Activated CD8-positive, alpha-beta memory T cell treated with anti-CD3 and anti-CD28 coated beads for 24 hours (primary cell): ENCODE data around the gene ESRRA.

Source experiments
- DNase-seq: peaks from one replicate; pipeline ENCODE4 v3.0.0-alpha.2; 2020

The ESRRA gene

DNA sequence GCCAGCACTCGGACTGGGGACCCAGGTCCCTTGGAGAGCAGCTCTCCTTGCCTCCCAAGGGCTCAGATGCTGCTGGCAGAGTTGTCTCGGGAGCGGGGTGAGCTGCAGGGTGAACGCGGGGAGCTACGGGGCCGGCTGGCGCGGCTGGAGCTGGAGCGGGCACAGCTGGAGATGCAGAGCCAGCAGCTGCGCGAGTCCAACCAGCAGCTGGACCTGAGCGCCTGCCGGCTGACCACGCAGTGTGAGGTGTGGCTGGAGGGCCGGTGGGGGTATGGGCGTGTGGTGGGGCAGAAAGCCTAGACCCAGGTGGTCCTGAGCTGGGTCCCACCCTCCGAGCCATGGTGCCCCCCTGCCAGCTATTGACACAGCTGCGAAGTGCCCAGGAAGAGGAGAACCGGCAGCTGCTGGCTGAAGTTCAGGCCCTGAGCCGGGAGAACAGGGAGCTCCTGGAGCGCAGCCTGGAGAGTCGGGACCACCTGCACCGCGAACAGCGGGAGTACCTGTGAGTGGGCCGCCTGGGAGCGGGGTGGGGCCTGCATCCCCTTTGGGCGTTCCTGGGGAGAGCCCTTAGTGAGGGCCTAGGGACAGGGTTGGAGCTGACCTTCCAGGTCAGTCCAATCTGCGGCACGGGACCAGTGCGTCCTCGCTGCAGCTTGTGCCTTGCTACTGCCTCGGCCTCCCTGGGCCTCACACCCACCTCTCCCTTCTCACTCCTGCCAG, 47.8 kb downstream of the ESRRA start:
- no peak for DNase-seq

DNA sequence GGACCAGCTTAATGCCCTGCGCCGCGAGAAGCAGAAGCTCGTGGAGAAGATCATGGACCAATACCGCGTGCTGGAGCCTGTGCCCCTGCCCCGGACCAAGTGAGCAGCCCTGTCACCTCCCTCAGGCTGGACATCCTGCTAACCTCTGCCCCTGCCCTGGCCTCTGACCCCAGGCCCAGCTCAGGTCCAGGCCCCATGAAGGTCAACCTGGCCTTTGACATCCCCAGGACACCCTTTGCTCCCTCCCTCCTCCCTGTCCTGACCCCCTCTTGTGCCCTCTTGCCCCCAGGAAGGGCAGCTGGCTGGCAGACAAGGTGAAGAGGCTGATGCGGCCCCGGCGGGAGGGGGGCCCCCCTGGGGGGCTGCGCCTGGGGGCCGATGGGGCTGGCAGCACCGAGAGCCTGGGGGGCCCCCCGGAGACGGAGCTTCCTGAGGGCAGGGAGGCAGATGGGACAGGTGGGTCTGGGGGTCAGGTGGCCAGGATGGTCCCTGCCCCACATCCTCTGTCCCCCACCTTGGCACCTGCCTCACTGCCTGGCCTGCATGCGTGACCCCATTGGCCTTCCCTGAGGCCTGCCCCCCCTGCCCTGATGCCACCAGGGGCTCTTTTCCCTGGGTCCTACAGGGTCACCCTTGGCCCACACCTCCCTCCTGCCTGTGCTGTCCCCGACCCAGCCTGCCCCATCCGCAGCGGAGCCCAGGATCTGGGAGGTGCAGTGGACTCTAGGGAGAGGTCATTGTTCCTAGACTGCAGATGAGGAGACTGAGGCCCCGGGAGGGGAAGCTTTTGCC, 48.6 kb downstream of the ESRRA start:
- no peak for DNase-seq

DNA sequence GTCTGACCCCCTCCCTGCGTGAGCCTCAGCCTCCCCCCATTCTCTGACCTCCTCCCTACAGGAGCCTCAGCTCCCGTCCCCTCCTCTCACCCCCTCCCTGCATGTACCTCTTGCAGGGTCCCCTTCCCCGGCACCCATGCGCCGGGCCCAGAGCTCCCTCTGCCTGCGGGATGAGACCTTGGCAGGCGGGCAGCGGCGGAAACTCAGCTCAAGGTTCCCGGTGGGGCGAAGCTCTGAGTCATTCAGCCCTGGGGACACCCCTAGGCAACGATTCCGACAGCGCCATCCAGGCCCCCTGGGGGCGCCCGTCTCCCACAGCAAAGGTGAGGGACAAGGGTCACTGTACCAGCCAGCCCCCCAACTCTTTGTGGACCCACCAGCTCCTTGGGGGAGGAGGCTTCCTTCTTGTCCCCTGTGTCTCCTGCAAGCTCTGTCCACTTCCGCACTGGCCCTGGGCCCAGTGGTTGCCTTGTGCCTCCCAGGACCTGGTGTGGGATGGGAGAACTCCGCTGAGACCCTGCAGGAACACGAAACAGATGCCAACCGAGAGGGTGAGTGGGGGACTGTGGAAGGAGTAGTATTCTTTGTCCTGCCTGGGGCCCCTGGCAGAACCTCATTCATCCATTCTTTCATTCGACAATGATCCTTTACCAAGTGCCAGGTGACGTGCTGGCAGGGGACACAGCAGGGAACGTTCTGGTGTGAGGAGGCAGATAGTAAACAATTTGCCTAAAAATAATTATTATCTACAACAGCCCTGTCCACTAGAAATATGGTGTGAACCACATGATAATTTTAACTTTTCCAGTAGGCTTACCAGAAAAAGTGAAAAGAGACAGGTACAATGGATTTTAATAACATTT, 50.0 kb downstream of the ESRRA start:
- peak; percentile 78 for DNase-seq

DNA sequence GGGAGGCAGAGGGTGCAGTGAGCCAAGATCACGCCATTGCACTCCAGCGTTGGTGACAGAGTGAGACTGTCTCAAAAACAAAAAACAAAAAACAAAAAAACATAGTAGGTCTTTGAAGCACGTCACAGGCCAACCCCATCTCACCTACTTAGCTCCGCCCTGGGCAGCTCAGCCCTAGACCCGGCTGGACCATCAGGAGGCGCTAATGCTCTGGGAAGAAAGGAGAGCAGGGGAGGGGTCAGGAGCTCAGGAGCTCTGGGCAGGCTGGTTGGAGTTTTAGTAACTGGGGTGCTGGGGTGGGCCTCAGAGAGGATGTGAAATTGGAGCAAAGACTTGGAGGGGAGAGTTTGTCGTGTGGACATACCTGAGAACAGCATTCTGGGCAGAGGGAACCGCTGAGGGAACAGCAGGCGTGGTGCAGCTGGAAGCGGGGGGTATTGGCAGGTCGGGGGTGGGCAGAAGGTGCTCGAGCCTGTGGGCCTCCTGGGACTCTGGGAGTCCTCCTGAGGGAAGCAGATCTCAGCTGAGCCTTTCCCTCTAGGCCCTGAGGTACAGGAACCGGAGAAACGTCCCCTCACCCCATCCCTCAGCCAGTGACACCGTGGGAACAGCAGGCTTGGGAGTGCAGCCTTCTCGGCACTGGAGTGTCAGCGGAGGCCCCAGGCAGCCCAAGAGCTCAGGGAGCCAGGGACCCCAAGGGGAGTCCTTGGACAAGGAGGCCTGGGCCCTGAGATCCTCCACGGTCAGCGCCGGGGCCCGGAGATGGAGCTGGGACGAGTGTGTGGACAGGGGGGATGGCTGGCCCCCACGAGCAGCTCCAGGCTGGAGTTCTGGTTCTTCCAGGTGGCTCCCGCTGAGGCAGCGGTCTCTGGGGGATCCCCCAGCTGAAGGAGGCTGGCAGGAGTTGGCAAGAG, 51.4 kb downstream of the ESRRA start:
- no peak for DNase-seq

DNA sequence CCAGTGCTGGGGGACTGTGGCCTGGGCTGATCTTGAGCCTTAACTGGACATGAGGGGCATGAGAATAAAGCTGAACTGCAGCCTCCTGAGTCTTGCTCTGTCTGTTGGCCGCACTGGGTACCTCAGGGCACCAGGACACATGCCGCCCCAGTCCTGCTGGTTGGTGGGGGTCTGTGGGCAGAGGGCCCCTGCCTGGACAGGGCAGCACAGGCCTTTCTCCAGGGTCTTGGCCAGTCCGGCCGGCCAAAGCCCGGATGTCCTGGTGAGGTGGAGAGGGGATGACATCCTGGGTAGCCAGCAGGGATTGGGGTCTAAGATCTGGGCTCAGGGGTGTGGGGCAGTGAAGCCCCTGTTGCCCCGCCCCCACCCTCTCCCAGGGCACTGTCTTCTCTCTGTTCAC, 52.1 kb downstream of the ESRRA start:
- DNase-seq = no peak

DNA sequence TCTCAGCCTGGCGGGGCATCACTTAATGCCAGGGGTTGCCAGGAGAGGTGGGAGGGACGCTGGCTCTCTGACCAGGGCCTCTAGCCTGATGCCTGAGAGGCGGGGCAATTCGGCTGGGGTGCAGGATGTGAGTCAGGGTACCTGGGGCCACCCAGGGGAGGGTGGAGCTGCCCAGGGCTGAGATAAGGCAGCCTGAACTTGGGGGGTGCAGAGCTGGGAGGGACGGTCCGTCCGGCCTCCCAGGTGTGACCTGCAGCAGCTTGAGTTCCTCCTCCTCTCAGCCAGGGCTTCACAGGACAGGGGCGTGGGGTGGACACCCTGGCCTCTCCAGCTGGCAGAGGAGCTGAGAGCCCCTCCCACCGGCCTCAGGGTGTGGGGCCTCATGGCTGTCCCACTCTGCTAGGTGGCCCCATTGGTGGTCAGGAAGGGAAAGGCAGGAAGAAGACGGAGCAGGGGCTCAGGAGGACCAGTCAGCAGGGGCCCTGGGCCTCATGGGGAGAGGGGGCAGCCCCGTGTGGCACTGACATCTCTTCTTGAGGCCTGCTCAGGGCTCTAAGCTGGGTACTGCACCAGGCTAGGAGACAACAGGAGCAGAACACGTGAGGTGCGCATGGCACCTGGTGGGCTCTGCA, 52.7 kb downstream of the ESRRA start:
- peak; percentile 83 for DNase-seq

GRCh38 chr11:64358536-64358906, 53.2 kb downstream of the ESRRA start:
- peak; percentile 70 for DNase-seq

DNA sequence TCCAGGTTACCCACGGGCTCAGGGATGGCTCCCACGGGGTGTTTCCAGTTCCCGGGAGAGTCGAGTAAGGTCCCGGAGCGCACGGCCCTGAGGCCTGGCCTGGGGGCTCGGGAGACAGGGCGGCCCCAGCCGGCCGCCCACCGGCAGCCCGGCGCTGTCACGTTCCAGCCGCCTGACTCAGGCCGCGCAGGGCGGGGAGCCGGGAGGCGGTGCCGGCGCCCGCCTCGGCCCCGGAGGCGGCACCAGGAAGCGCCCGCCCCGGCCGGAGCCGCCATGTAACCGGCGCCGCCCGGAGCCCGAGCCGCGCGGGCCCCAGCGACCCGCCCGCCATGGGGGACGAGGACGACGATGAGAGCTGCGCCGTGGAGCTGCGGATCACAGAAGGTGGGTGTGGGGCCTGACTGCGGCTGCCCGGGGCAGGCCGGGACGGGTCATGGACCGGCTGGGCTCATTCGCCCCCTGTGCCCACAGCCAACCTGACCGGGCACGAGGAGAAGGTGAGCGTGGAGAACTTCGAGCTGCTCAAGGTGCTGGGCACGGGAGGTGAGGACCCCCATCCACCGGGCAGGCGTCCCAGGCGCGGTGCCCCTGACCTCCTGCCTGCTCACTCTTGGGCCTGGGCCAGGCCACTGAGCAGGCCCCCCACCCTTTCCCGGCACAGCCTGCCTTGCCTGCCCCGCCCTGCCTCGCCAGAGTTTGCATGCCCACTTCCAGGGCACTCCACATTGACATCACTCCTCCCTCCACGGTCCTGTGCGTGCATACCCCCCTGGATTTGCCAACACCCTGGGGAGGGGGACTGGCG, 53.8 kb downstream of the ESRRA start, which contains the start of gene RPS6KA4:
RPS6KA4 (plus strand) TSS at position 256 of the 805 bp plus-strand sequence; CDS start at position 330, 74 bp downstream.
- DNase-seq = peak; percentile 84

DNA sequence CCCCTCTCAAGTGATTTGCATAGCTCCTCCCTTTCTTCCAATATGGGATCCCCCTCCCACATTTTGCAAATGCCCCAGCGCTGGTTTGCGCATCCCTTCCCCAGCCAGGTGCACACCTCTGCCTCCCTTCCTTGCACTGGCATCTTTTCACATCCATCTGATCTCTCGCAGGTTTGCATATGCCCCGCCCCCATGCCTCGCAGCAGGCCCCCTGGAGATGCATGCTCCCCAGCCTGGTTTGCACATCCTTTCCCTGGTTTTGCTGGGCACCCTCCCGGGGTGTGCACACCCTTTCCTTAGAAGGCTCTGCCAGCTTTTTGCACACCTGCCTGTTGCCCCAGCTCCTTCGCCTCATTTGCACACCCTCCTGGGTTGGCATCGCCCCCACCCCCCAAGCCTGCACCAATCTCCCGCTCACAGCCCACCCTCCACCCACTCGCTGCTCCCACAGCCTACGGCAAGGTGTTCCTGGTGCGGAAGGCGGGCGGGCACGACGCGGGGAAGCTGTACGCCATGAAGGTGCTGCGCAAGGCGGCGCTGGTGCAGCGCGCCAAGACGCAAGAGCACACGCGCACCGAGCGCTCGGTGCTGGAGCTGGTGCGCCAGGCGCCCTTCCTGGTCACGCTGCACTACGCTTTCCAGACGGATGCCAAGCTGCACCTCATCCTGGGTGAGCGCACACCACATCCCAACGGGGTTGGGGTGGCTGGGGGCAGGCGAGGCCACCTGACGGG, 54.6 kb downstream of the ESRRA start:
- DNase-seq = peak; percentile 71

- no peak for DNase-seq
Observed at GRCh38 chr11:64360448-64360921, 55.2 kb downstream of the ESRRA start.

GRCh38 chr11:64361659-64362058, 56.3 kb downstream of the ESRRA start:
- no peak for DNase-seq

GRCh38 chr11:64362339-64362738, 57.0 kb downstream of the ESRRA start:
- DNase-seq = no peak

- no peak for DNase-seq
Observed at GRCh38 chr11:64364435-64364834, 59.1 kb downstream of the ESRRA start.

DNA sequence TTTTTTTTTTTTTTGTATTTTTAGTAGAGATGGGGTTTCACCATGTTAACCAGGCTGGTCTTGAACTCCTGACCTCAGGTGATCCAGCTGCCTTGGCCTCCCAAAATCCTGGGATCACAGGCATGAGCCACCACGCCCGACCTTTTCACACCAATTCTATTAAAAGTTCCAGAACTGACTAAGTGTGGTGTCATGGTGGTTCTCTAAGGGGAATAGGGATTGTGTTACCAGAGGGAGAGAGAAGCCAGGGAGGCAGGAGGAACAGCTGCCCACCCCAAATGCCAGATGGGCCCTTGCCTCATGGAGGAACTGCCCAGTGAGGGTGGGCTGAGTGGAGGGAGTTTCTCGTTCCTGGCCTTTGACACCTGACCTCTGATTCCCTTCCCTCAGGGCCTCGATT, 59.6 kb downstream of the ESRRA start:
- DNase-seq = no peak
